ENCODE data around the gene LARP1.
A peak's percentile ranks its signal among the peaks of the same experiment; 100 is the strongest.

Gene LARP1

DNA sequence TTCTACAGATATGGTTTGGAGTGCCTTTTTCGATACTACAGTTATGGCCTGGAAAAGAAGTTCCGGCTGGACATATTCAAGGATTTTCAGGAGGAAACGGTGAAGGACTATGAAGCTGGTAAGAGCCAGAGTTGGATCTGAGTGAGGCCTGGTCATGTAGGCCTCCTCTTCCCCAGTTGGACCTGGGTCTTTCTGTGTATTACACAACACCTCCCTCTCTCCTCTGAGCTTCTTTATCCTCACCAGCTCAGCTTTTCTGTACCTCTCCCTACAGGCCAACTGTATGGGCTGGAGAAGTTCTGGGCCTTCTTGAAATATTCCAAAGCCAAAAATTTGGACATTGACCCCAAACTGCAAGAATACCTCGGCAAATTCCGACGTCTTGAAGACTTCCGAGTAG is 56.1 kb downstream of the LARP1 start:
- no peak for DNase-seq (ENCODE audit: low read depth)
- no peak overlapping the region for H3K4me3 ChIP-seq (ENCODE audit: low read depth, low read length)
- TF ChIP-seq CTCF (conservative IDR thresholded peaks at IDR 0.05; ENCODE audit: low read depth, low read length) = no peak

- peak; percentile 88 for DNase-seq (ENCODE audit: low read depth)
- TF ChIP-seq CTCF (conservative IDR thresholded peaks at IDR 0.05; ENCODE audit: low read depth, low read length) = peak; percentile 94
- H3K4me3 ChIP-seq (ENCODE audit: low read depth, low read length) = no peak overlapping the region
Measured at GRCh38 chr5:154811653-154812465, 56.7 kb downstream of the LARP1 start.

GRCh38 chr5:154813158-154813557 is 58.0 kb downstream of the LARP1 start:
- TF ChIP-seq CTCF (conservative IDR thresholded peaks at IDR 0.05; ENCODE audit: low read depth, low read length) = no peak
- H3K4me3 ChIP-seq (ENCODE audit: low read depth, low read length) = no peak overlapping the region
- no peak for DNase-seq (ENCODE audit: low read depth)

DNA sequence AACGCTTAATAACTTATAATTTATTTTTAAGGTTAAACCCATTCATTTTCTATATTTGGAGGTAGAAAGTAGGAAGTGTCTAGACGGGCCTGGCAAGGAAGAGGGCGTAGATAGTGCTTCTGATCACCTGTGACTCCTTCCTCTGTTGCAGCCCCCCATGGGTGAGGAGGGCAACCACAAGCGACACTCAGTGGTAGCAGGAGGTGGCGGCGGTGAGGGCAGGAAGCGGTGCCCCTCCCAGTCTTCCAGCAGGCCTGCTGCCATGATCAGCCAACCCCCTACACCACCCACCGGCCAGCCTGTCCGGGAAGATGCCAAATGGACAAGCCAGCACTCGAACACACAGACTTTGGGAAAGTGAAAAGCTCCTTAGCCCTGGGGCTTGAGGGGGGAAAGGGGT is 58.6 kb downstream of the LARP1 start:
- no peak overlapping the region for H3K4me3 ChIP-seq (ENCODE audit: low read depth, low read length)
- no peak for TF ChIP-seq CTCF (conservative IDR thresholded peaks at IDR 0.05; ENCODE audit: low read depth, low read length)
- DNase-seq (ENCODE audit: low read depth) = no peak

DNA sequence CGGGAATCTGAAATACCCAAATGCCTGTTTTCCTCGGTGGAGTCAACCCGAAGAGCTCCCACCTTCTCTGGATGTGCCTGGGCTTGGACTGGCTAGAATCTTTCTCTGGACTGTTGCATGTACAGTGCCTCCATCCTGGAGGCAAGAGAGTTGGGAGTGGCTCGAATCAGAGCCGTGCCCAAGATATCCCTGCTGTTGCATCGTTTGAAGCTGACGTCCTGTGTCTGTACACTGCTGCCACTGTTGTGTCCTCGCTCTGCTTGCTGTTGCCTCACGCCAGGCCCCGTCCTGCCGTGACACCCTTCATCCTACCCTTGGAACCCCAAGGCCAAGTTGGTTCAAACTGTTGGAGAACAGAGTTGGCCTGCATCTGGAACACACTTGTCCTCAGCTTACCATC is 59.8 kb downstream of the LARP1 start:
- TF ChIP-seq CTCF (conservative IDR thresholded peaks at IDR 0.05; ENCODE audit: low read depth, low read length) = no peak
- no peak for DNase-seq (ENCODE audit: low read depth)
- no peak overlapping the region for H3K4me3 ChIP-seq (ENCODE audit: low read depth, low read length)

- no peak for TF ChIP-seq CTCF (conservative IDR thresholded peaks at IDR 0.05; ENCODE audit: low read depth, low read length)
- DNase-seq (ENCODE audit: low read depth) = no peak
- no peak overlapping the region for H3K4me3 ChIP-seq (ENCODE audit: low read depth, low read length)
Measured at GRCh38 chr5:154815684-154816247, 60.6 kb downstream of the LARP1 start.
